Vagina (tissue), 2 donors: ENCODE data around the gene RYR3. TPM values are rescaled to one million over a fixed set of nuclear protein-coding genes. Genes with fewer than 3 reads are reported as not detected.

ENCODE experiments used
- DNase-seq, 2 donors: peaks; one replicate each; pipeline ENCODE4 v3.0.0-alpha.2; 2017; ENCODE audit errors: extremely low spot score in 2 of 2
- H3K27ac ChIP-seq: fragments of 200-600 bp; sonication (generic); one replicate; pipeline ENCODE4 v1.5.1; 2019
- H3K27me3 ChIP-seq: fragments of 200-600 bp; sonication (generic); one replicate; pipeline ENCODE4 v1.5.1; 2019
- H3K36me3 ChIP-seq, 2 donors: fragments of 200-600 bp; sonication (generic); one replicate each; pipeline ENCODE4 v1.5.1; 2017 to 2019
- H3K4me1 ChIP-seq: fragments of 200-600 bp; sonication (generic); one replicate; pipeline ENCODE4 v1.5.1; 2019
- H3K4me3 ChIP-seq, 2 donors: fragments of 200-600 bp; sonication (generic); 1 replicate in 1 of 2; 2 replicates in 1 of 2; pipeline ENCODE4 v1.5.1; 2016 to 2019
- H3K9me3 ChIP-seq: fragments of 200-600 bp; sonication (generic); one replicate; pipeline ENCODE4 v1.5.1; 2019
- CTCF ChIP-seq, 3 experiments: fragments of 450-650 bp in 2 of 3; fragments of 200-600 bp in 1 of 3; sonication (generic) in 1 of 3; IDR thresholded peaks; one replicate each; pipeline ENCODE4 v1.5.1; 2017 to 2019; ENCODE audit warnings: antibody characterized with exemption in 3 of 3, mild to moderate bottlenecking in 2 of 3, moderate library complexity in 2 of 3
- POLR2A ChIP-seq, 2 donors: fragments of 450-650 bp; IDR thresholded peaks; one replicate each; pipeline ENCODE4 v1.6.1; 2017; ENCODE audit warnings: antibody characterized with exemption in 2 of 2, mild to moderate bottlenecking in 2 of 2, moderate library complexity in 2 of 2
- POLR2AphosphoS5 ChIP-seq, 2 donors: sonication (generic); formaldehyde crosslinking; IDR thresholded peaks; one replicate each; pipeline ENCODE4 v1.9.0; 2017; ENCODE audit warnings: antibody characterized with exemption in 2 of 2, mild to moderate bottlenecking in 2 of 2, low read depth in 1 of 2; ENCODE audit not compliant: insufficient read depth in 1 of 2
- intact Hi-C: fragments of 100-400 bp; cut with DNase I; formaldehyde crosslinking; loops from one replicate; pipeline ENCODE4 v1.15.1; 2023
- total RNA-seq: library from RNA; depleted of rRNA; stranded (reverse); fragments of >200 nt; gene quantifications from one replicate; pipeline ENCODE4 v1.2.3, GENCODE V29; 2016

RYR3 gene
- total RNA-seq, 1 donor from 2014 or later = 16.5 TPM

GRCh38 chr15:33292717-33293307 is 18.0 kb upstream of the RYR3 start:
- Histone ChIP-seq H3K27me3 (no peaks in the 10 kb centered on the region), H3K27ac (no peak overlapping the region), H3K9me3 (no peaks in the 10 kb centered on the region), H3K4me3 (no peak overlapping the region), H3K4me1 (no peaks in the 10 kb centered on the region), H3K36me3 (no peaks in the 10 kb centered on the region)
- TF ChIP-seq CTCF (IDR thresholded peaks at IDR 0.05) (peak in 2 of 3 experiments; percentile 42 to 50), POLR2AphosphoS5 (IDR thresholded peaks at IDR 0.05; ENCODE audit: insufficient read depth in 1 of 2, low read depth in 1 of 2) (no peak)
- intact Hi-C loops = loop anchor here (10.0 kb wide), 1 partner anchor 412 kb away; no protein-coding TSS in a partner anchor
- no peak for DNase-seq

- intact Hi-C loops = loop anchor here (10.0 kb wide), 1 partner anchor 411 kb away; no protein-coding TSS in a partner anchor
- H3K9me3 ChIP-seq = no peaks in the 10 kb centered on the region
Measured at GRCh38 chr15:33293713-33294334, 16.9 kb upstream of the RYR3 start.

GRCh38 chr15:33296050-33296449 is 14.7 kb upstream of the RYR3 start:
- Histone ChIP-seq H3K9me3 (no peaks in the 10 kb centered on the region), H3K27ac (no peak overlapping the region), H3K27me3 (no peaks in the 10 kb centered on the region), H3K36me3 (no peaks in the 10 kb centered on the region), H3K4me3 (no peak overlapping the region), H3K4me1 (no peaks in the 10 kb centered on the region)
- intact Hi-C loops = loop anchor here (10.0 kb wide), 1 partner anchor 409 kb away; no protein-coding TSS in a partner anchor
- TF ChIP-seq CTCF (IDR thresholded peaks at IDR 0.05) = no peak
- no peak for TF ChIP-seq POLR2AphosphoS5 (IDR thresholded peaks at IDR 0.05; ENCODE audit: insufficient read depth in 1 of 2, low read depth in 1 of 2)
- TF ChIP-seq POLR2A (IDR thresholded peaks at IDR 0.05) = no peak
- no peak for DNase-seq

More at GRCh38 chr15:33293713-33294334, 16.9 kb upstream of the RYR3 start:
- Histone ChIP-seq H3K36me3 (no peaks in the 10 kb centered on the region), H3K4me3 (no peak overlapping the region), H3K27ac (no peak overlapping the region), H3K4me1 (no peaks in the 10 kb centered on the region), H3K27me3 (no peaks in the 10 kb centered on the region)
- TF ChIP-seq CTCF (IDR thresholded peaks at IDR 0.05) (no peak), POLR2AphosphoS5 (IDR thresholded peaks at IDR 0.05; ENCODE audit: insufficient read depth in 1 of 2, low read depth in 1 of 2) (no peak), POLR2A (IDR thresholded peaks at IDR 0.05) (no peak)
- no peak for DNase-seq

GRCh38 chr15:33296856-33297255 is 13.9 kb upstream of the RYR3 start:
- Histone ChIP-seq H3K9me3 (no peaks in the 10 kb centered on the region), H3K36me3 (no peaks in the 10 kb centered on the region), H3K4me1 (no peaks in the 10 kb centered on the region), H3K27me3 (no peaks in the 10 kb centered on the region), H3K4me3 (no peak overlapping the region), H3K27ac (no peak overlapping the region)
- TF ChIP-seq POLR2AphosphoS5 (IDR thresholded peaks at IDR 0.05; ENCODE audit: insufficient read depth in 1 of 2, low read depth in 1 of 2) = no peak
- no peak for TF ChIP-seq POLR2A (IDR thresholded peaks at IDR 0.05)
- TF ChIP-seq CTCF (IDR thresholded peaks at IDR 0.05) = no peak
- DNase-seq = no peak
- intact Hi-C loops = loop anchor here (10.0 kb wide), 1 partner anchor 408 kb away; no protein-coding TSS in a partner anchor

- Histone ChIP-seq H3K36me3 (no peaks in the 10 kb centered on the region), H3K4me3 (no peak overlapping the region), H3K27ac (no peak overlapping the region), H3K27me3 (no peaks in the 10 kb centered on the region), H3K9me3 (no peaks in the 10 kb centered on the region), H3K4me1 (no peaks in the 10 kb centered on the region)
- intact Hi-C loops = loop anchor here (10.0 kb wide), 1 partner anchor 406 kb away; no protein-coding TSS in a partner anchor
- TF ChIP-seq POLR2AphosphoS5 (IDR thresholded peaks at IDR 0.05; ENCODE audit: insufficient read depth in 1 of 2, low read depth in 1 of 2) (no peak), CTCF (IDR thresholded peaks at IDR 0.05) (no peak), POLR2A (IDR thresholded peaks at IDR 0.05) (no peak)
- no peak for DNase-seq
Measured at GRCh38 chr15:33298631-33299030, 12.1 kb upstream of the RYR3 start.
